Suprapubic skin (tissue), 4 donors: ENCODE results near the gene LRRTM4. TPM values are rescaled to one million over a fixed set of nuclear protein-coding genes. Genes with fewer than 3 reads are reported as not detected.

Experiments used
- DNase-seq, 2 donors: peaks; one replicate each; pipeline ENCODE4 v3.0.0-alpha.2; 2019; ENCODE audit warnings: low spot score in 2 of 2
- H3K27ac ChIP-seq: fragments of 200-600 bp; sonication (generic); one replicate; pipeline ENCODE4 v1.5.1; 2019
- H3K27me3 ChIP-seq: fragments of 200-600 bp; sonication (generic); one replicate; pipeline ENCODE4 v1.5.1; 2019
- H3K36me3 ChIP-seq: fragments of 200-600 bp; sonication (generic); one replicate; pipeline ENCODE4 v1.5.1; 2019
- H3K4me1 ChIP-seq: fragments of 200-600 bp; sonication (generic); one replicate; pipeline ENCODE4 v1.5.1; 2019
- H3K4me3 ChIP-seq: fragments of 200-600 bp; sonication (generic); one replicate; pipeline ENCODE4 v1.5.1; 2019; ENCODE audit warnings: mild to moderate bottlenecking
- H3K9me3 ChIP-seq: fragments of 200-600 bp; sonication (generic); one replicate; pipeline ENCODE4 v1.5.1; 2019
- EP300 ChIP-seq: sonication (generic); formaldehyde crosslinking; IDR thresholded peaks from one replicate; pipeline ENCODE4 v1.6.1; 2017; ENCODE audit warnings: antibody characterized with exemption
- POLR2A ChIP-seq, 2 donors: fragments of 450-650 bp; IDR thresholded peaks; one replicate each; pipeline ENCODE4 v1.6.1; 2017; ENCODE audit warnings: antibody characterized with exemption in 2 of 2, mild to moderate bottlenecking in 2 of 2, moderate library complexity in 2 of 2
- POLR2AphosphoS5 ChIP-seq, 3 donors: sonication (generic); formaldehyde crosslinking; IDR thresholded peaks; one replicate each; pipeline ENCODE4 v1.6.1; 2017; ENCODE audit warnings: antibody characterized with exemption in 3 of 3
- WGBS: methylation state at CpG from one replicate; pipeline ENCODE4 v1.1.5; 2018; 5-methylcytosine and 5-hydroxymethylcytosine counted together
- total RNA-seq, 4 donors: library from RNA; depleted of rRNA; stranded (reverse); fragments of >200 nt; gene quantifications; one replicate each; pipeline ENCODE4 v1.1.0, GENCODE V29; 2016
- TF ChIP-seq, protein P1 (sequence below), 2 donors: fragments of 200-600 bp in 1 of 2; fragments of 450-650 bp in 1 of 2; sonication (generic) in 1 of 2; IDR thresholded peaks; one replicate each; pipeline ENCODE4 v1.5.1; 2016 to 2019; ENCODE audit warnings: antibody characterized with exemption in 2 of 2, mild to moderate bottlenecking in 1 of 2, moderate library complexity in 1 of 2

The LRRTM4 gene
- total RNA-seq, 4 donors from 2014 or later: not detected

GRCh38 chr2:77458216-77458615 lies 64.0 kb downstream of the LRRTM4 start:
- Histone ChIP-seq H3K4me3 (no peak overlapping the region), H3K27ac (no peak overlapping the region), H3K27me3 (no peaks in the 10 kb centered on the region), H3K4me1 (no peaks in the 10 kb centered on the region), H3K9me3 (no peaks in the 10 kb centered on the region), H3K36me3 (no peaks in the 10 kb centered on the region)
- TF ChIP-seq EP300 (no peak), POLR2AphosphoS5 (IDR thresholded peaks at IDR 0.05) (no peak), POLR2A (IDR thresholded peaks at IDR 0.05) (no peak)
- TF ChIP-seq, protein P1, sequence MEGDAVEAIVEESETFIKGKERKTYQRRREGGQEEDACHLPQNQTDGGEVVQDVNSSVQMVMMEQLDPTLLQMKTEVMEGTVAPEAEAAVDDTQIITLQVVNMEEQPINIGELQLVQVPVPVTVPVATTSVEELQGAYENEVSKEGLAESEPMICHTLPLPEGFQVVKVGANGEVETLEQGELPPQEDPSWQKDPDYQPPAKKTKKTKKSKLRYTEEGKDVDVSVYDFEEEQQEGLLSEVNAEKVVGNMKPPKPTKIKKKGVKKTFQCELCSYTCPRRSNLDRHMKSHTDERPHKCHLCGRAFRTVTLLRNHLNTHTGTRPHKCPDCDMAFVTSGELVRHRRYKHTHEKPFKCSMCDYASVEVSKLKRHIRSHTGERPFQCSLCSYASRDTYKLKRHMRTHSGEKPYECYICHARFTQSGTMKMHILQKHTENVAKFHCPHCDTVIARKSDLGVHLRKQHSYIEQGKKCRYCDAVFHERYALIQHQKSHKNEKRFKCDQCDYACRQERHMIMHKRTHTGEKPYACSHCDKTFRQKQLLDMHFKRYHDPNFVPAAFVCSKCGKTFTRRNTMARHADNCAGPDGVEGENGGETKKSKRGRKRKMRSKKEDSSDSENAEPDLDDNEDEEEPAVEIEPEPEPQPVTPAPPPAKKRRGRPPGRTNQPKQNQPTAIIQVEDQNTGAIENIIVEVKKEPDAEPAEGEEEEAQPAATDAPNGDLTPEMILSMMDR (IDR thresholded peaks at IDR 0.05): no peak
- WGBS: 56% methylated on average over 3 of the region's 3 CpGs
- DNase-seq: no peak

DNA sequence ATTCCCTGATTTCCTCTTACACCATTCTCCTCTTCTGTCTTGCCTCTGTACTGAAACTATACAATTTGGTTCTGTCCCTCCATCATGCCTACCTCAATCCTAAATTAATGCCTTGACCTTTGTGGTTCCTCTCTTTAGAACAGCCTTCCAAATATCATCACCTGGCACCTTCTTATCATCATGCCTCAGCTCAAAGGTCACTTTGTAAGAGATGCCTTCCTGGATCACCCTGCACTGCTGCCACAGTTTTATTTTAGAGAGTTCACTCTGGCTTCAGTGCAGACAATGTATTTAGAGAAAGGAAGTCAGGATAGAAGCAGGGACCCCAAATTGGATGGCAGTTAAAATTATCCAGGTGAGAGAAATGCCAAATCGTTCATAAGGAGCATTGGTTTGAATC lies 64.5 kb downstream of the LRRTM4 start:
- no peaks in the 10 kb centered on the region for H3K36me3 ChIP-seq
- no peaks in the 10 kb centered on the region for H3K27me3 ChIP-seq
- no peaks in the 10 kb centered on the region for H3K4me1 ChIP-seq
- TF ChIP-seq POLR2AphosphoS5 (IDR thresholded peaks at IDR 0.05) (no peak), EP300 (no peak), POLR2A (IDR thresholded peaks at IDR 0.05) (no peak)
- TF ChIP-seq, protein P1 (IDR thresholded peaks at IDR 0.05): no peak
- no peak overlapping the region for H3K27ac ChIP-seq
- no peaks in the 10 kb centered on the region for H3K9me3 ChIP-seq
- no peak overlapping the region for H3K4me3 ChIP-seq
- no peak for DNase-seq
- WGBS: 81% methylated on average over 1 of the region's 1 CpG

DNA sequence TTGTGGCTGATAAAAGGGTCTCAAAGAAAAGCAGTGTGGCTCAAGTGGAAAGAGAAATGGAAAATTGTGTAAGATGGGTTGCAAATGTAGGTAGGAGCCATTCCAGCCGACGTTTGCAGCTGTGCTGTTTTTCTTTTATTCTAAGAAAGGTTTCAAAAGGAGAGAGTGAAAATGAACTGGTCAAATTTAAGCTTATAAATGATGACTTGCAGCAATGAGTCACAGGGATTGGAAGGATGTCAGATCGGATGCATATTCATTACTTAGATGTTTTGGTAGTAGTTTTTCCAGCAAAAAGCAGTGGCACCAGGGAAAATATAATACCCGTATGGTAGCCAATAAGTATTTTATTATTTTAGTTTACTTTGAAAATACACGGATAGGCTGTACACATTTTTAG lies 79.1 kb downstream of the LRRTM4 start:
- TF ChIP-seq, protein P1 (IDR thresholded peaks at IDR 0.05): no peak
- TF ChIP-seq POLR2AphosphoS5 (IDR thresholded peaks at IDR 0.05): no peak
- no peak for TF ChIP-seq EP300
- no peak for TF ChIP-seq POLR2A (IDR thresholded peaks at IDR 0.05)
- Histone ChIP-seq H3K27me3 (no peaks in the 10 kb centered on the region), H3K4me3 (no peak overlapping the region), H3K27ac (no peak overlapping the region), H3K4me1 (no peaks in the 10 kb centered on the region), H3K36me3 (no peaks in the 10 kb centered on the region), H3K9me3 (no peaks in the 10 kb centered on the region)
- DNase-seq: no peak
- WGBS: 77% methylated on average over 5 of the region's 5 CpGs

DNA sequence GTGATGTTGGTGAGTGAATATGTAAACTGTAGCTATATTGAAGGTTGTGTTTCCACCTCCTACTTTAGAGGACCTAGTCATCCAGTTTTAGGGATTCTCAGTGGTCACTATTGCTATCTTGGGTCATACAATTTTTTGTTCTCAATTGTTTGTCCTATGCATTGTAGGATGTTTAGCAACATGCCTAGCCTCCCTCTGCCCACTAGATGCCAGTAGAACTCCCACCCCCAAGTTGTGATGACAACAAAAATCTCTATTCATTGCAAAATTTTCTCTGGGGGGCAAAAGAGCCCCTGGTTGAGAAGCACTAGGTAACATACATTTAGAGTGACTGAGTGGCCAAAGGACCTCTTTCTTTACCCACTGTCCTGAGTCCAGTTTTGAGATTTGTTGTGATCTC lies 87.3 kb downstream of the LRRTM4 start:
- no peaks in the 10 kb centered on the region for H3K27me3 ChIP-seq
- H3K36me3 ChIP-seq: no peaks in the 10 kb centered on the region
- H3K27ac ChIP-seq: no peak overlapping the region
- H3K4me3 ChIP-seq: no peak overlapping the region
- DNase-seq: no peak
- H3K4me1 ChIP-seq: no peaks in the 10 kb centered on the region
- TF ChIP-seq, protein P1 (IDR thresholded peaks at IDR 0.05): no peak
- TF ChIP-seq POLR2A (IDR thresholded peaks at IDR 0.05) (no peak), POLR2AphosphoS5 (IDR thresholded peaks at IDR 0.05) (no peak), EP300 (no peak)
- no peaks in the 10 kb centered on the region for H3K9me3 ChIP-seq

DNA sequence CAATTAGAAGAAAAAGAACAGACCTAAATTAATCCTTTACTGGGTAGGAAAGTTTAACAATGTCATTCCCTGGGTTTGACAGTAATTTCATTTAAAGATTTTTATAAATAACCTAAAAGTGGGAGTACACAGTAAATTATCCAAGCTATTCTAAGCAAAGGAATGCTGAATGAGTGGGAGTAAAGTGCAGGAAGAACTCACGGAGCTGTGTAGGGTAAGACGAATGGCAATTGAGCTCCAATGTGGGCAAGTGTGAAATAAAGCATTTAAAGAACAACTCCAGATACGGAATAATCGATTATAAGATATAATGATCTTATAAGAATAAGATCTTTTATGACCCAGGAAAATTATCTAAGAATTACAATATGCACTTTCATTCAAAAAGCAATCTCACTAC lies 93.2 kb downstream of the LRRTM4 start:
- WGBS: 76% methylated on average over 4 of the region's 4 CpGs
- no peaks in the 10 kb centered on the region for H3K4me1 ChIP-seq
- no peak overlapping the region for H3K27ac ChIP-seq
- no peaks in the 10 kb centered on the region for H3K27me3 ChIP-seq
- H3K9me3 ChIP-seq: no peaks in the 10 kb centered on the region
- DNase-seq: no peak
- no peak overlapping the region for H3K4me3 ChIP-seq
- H3K36me3 ChIP-seq: no peaks in the 10 kb centered on the region
- TF ChIP-seq POLR2A (IDR thresholded peaks at IDR 0.05): no peak
- no peak for TF ChIP-seq POLR2AphosphoS5 (IDR thresholded peaks at IDR 0.05)
- TF ChIP-seq, protein P1 (IDR thresholded peaks at IDR 0.05): no peak
- no peak for TF ChIP-seq EP300
